22Rv1 (cell line): ENCODE data around the gene RPP38.
A peak's percentile ranks its signal among the peaks of the same experiment; 100 is the strongest.

Source experiments
- H3K27ac ChIP-seq: fragments of 450-650 bp; 2 replicates; pipeline ENCODE4 v1.5.1; 2017
- CTCF ChIP-seq: fragments of 450-650 bp; IDR thresholded peaks from 2 replicates; pipeline ENCODE4 v1.5.1; 2017; ENCODE audit warnings: mild to moderate bottlenecking
- ZFX ChIP-seq: fragments of 450-650 bp; IDR thresholded peaks from 2 replicates; pipeline ENCODE4 v1.6.1; 2017; ENCODE audit warnings: antibody characterized with exemption, borderline replicate concordance

The RPP38 gene

GRCh38 chr10:15141136-15142054, 44.2 kb downstream of the RPP38 start:
- H3K27ac ChIP-seq: no peak overlapping the region
- no peak for TF ChIP-seq CTCF
- TF ChIP-seq ZFX: no peak

GRCh38 chr10:15144788-15145187, 47.6 kb downstream of the RPP38 start:
- TF ChIP-seq ZFX (no peak), CTCF (no peak)
- no peak overlapping the region for H3K27ac ChIP-seq

GRCh38 chr10:15146366-15146765, 49.2 kb downstream of the RPP38 start:
- no peak overlapping the region for H3K27ac ChIP-seq
- TF ChIP-seq ZFX: no peak
- TF ChIP-seq CTCF: peak; percentile 10; the same call in 1 of the 2 replicates

- TF ChIP-seq CTCF: no peak
- TF ChIP-seq ZFX: no peak
- no peak overlapping the region for H3K27ac ChIP-seq
Measured at GRCh38 chr10:15147594-15148392, 50.6 kb downstream of the RPP38 start.

- no peak overlapping the region for H3K27ac ChIP-seq
- TF ChIP-seq CTCF (no peak), ZFX (no peak)
Measured at GRCh38 chr10:15149042-15149771, 52.1 kb downstream of the RPP38 start.

- H3K27ac ChIP-seq: no peak overlapping the region
- TF ChIP-seq CTCF (no peak), ZFX (no peak)
Measured at GRCh38 chr10:15150563-15150962, 53.4 kb downstream of the RPP38 start.

GRCh38 chr10:15152556-15152955, 55.4 kb downstream of the RPP38 start:
- TF ChIP-seq ZFX (no peak), CTCF (no peak)
- no peak overlapping the region for H3K27ac ChIP-seq
